Measurements from ENCODE around the gene G3BP2.

Gene G3BP2

GRCh38 chr4:75686346-75686745 is 13.1 kb upstream of the G3BP2 start:
- Histone ChIP-seq H3K9ac (no peak overlapping the region), H3K4me1 (peaks cover 6% of the 10 kb centered on the region), H3K27me3 (no peaks in the 10 kb centered on the region), H3K9me3 (peaks cover 19% of the 10 kb centered on the region), H4K20me1 (no peaks in the 10 kb centered on the region), H3K4me3 (no peak overlapping the region), H3K4me2 (no peak overlapping the region; the same call in 1 of the 2 replicates), H3K36me3 (peaks cover 37% of the 10 kb centered on the region), H3K27ac (no peak overlapping the region)
- no peak for TF ChIP-seq Cebpa-rat (IDR thresholded peaks at IDR 0.05)

GRCh38 chr4:75685546-75686189 is 12.5 kb upstream of the G3BP2 start:
- Histone ChIP-seq H4K20me1 (no peaks in the 10 kb centered on the region), H3K27me3 (no peaks in the 10 kb centered on the region)
- no peak for TF ChIP-seq Cebpa-rat (IDR thresholded peaks at IDR 0.05)

GRCh38 chr4:75683482-75684155 is 10.4 kb upstream of the G3BP2 start:
- Histone ChIP-seq H3K4me2 (no peak overlapping the region), H3K4me1 (peaks cover 6% of the 10 kb centered on the region), H4K20me1 (no peaks in the 10 kb centered on the region), H3K9ac (no peak overlapping the region), H3K9me3 (peaks cover 19% of the 10 kb centered on the region), H3K36me3 (peaks cover 22% of the 10 kb centered on the region), H3K4me3 (no peak overlapping the region), H3K27me3 (no peaks in the 10 kb centered on the region), H3K27ac (no peak overlapping the region)
- TF ChIP-seq Cebpa-rat (IDR thresholded peaks at IDR 0.05): no peak

More at GRCh38 chr4:75685546-75686189, 12.5 kb upstream of the G3BP2 start:
- Histone ChIP-seq H3K9me3 (peaks cover 19% of the 10 kb centered on the region), H3K27ac (no peak overlapping the region), H3K9ac (no peak overlapping the region), H3K36me3 (peaks cover 30% of the 10 kb centered on the region), H3K4me1 (peaks cover 6% of the 10 kb centered on the region), H3K4me3 (no peak overlapping the region), H3K4me2 (no peak overlapping the region)

- Histone ChIP-seq H3K9ac (no peak overlapping the region), H3K27ac (no peak overlapping the region), H3K4me2 (no peak overlapping the region), H4K20me1 (no peaks in the 10 kb centered on the region), H3K9me3 (no peaks in the 10 kb centered on the region), H3K27me3 (no peaks in the 10 kb centered on the region), H3K36me3 (0 out of 2 replicates have a peak, but pooled peaks cover 5% of the 10 kb centered on the region), H3K4me1 (no peaks in the 10 kb centered on the region), H3K4me3 (no peak overlapping the region)
- no peak for TF ChIP-seq Cebpa-rat (IDR thresholded peaks at IDR 0.05)
Observed at GRCh38 chr4:75679876-75680575, 6.8 kb upstream of the G3BP2 start.

GRCh38 chr4:75678965-75679364 is 5.8 kb upstream of the G3BP2 start:
- no peak overlapping the region for H3K27ac ChIP-seq
- no peak for TF ChIP-seq Cebpa-rat (IDR thresholded peaks at IDR 0.05)

GRCh38 chr4:75678473-75678872 is 5.3 kb upstream of the G3BP2 start:
- H4K20me1 ChIP-seq: no peaks in the 10 kb centered on the region
- no peak overlapping the region for H3K4me2 ChIP-seq
- no peak overlapping the region for H3K9ac ChIP-seq
- no peak for TF ChIP-seq Cebpa-rat (IDR thresholded peaks at IDR 0.05)
- H3K36me3 ChIP-seq: 0 out of 2 replicates have a peak, but pooled peaks cover 5% of the 10 kb centered on the region
- peaks cover 7% of the 10 kb centered on the region for H3K4me1 ChIP-seq
- H3K27ac ChIP-seq: no peak overlapping the region
- H3K4me3 ChIP-seq: no peak overlapping the region
- no peaks in the 10 kb centered on the region for H3K9me3 ChIP-seq
- no peaks in the 10 kb centered on the region for H3K27me3 ChIP-seq

More at GRCh38 chr4:75678965-75679364, 5.8 kb upstream of the G3BP2 start:
- Histone ChIP-seq H3K9ac (no peak overlapping the region), H3K36me3 (0 out of 2 replicates have a peak, but pooled peaks cover 5% of the 10 kb centered on the region), H3K4me3 (no peak overlapping the region), H4K20me1 (no peaks in the 10 kb centered on the region), H3K4me1 (peaks cover 4% of the 10 kb centered on the region), H3K9me3 (no peaks in the 10 kb centered on the region), H3K4me2 (no peak overlapping the region), H3K27me3 (no peaks in the 10 kb centered on the region)

GRCh38 chr4:75675004-75675531 is 1.9 kb upstream of the G3BP2 start:
- no peaks in the 10 kb centered on the region for H3K9me3 ChIP-seq
- no peak for TF ChIP-seq Cebpa-rat (IDR thresholded peaks at IDR 0.05)
- no peak overlapping the region for H3K9ac ChIP-seq
- H3K27ac ChIP-seq: no peak overlapping the region
- H3K4me3 ChIP-seq: no peak overlapping the region
- peaks cover 3% of the 10 kb centered on the region; the same call in 1 of the 2 replicates for H3K36me3 ChIP-seq
- H4K20me1 ChIP-seq: peaks cover 30% of the 10 kb centered on the region
- no peak overlapping the region for H3K4me2 ChIP-seq
- peaks cover 26% of the 10 kb centered on the region for H3K4me1 ChIP-seq
- H3K27me3 ChIP-seq: no peaks in the 10 kb centered on the region

GRCh38 chr4:75673959-75674328 is 733 bp upstream of the G3BP2 start:
- no peaks in the 10 kb centered on the region for H3K27me3 ChIP-seq
- no peak for TF ChIP-seq Cebpa-rat (IDR thresholded peaks at IDR 0.05)
- H3K36me3 ChIP-seq: peaks cover 8% of the 10 kb centered on the region; the same call in 1 of the 2 replicates
- peak overlapping the region; percentile 99 for H3K4me3 ChIP-seq
- H4K20me1 ChIP-seq: peaks cover 41% of the 10 kb centered on the region
- H3K4me2 ChIP-seq: peak overlapping the region; percentile 96
- H3K27ac ChIP-seq: peak overlapping the region; percentile 96
- H3K9me3 ChIP-seq: no peaks in the 10 kb centered on the region
- peak overlapping the region; percentile 94 for H3K9ac ChIP-seq
- H3K4me1 ChIP-seq: peaks cover 36% of the 10 kb centered on the region

GRCh38 chr4:75672461-75673026 is 667 bp downstream of the G3BP2 start:
- Histone ChIP-seq H3K9me3 (no peaks in the 10 kb centered on the region), H3K4me3 (peak overlapping the region; percentile 99), H3K4me2 (peak overlapping the region; percentile 85), H3K36me3 (peaks cover 8% of the 10 kb centered on the region; the same call in 1 of the 2 replicates), H3K27me3 (no peaks in the 10 kb centered on the region), H3K9ac (peak overlapping the region; percentile 94), H4K20me1 (peaks cover 55% of the 10 kb centered on the region), H3K27ac (peak overlapping the region; percentile 96), H3K4me1 (peaks cover 48% of the 10 kb centered on the region)
- no peak for TF ChIP-seq Cebpa-rat (IDR thresholded peaks at IDR 0.05)

Measured in BLaER1 (cell line).